HepG2 (cell line): Measurements from ENCODE around the gene TMEM145. TPM values are rescaled to one million over a fixed set of nuclear protein-coding genes. Genes with fewer than 3 reads are reported as not detected.

Experiments used
- AGO2 ChIP-seq: fragments of 200-400 bp; formaldehyde crosslinking; optimal IDR thresholded peaks from 2 replicates; pipeline ENCODE3; 2017; ENCODE audit warnings: mild to moderate bottlenecking, low read depth, low read length, moderate library complexity
- ARID5B ChIP-seq: IDR thresholded peaks from 2 replicates; pipeline ENCODE4 v1.4.0; 2020; ENCODE audit warnings: mild to moderate bottlenecking, missing genetic modification reagents
- CBX5 ChIP-seq: sonication (generic); formaldehyde crosslinking; IDR thresholded peaks from 2 replicates; pipeline ENCODE4 v1.4.0; 2020; ENCODE audit warnings: missing genetic modification reagents, borderline replicate concordance
- EZH2 ChIP-seq: conservative IDR thresholded peaks from 2 replicates; pipeline ENCODE4 v1.6.1; 2012; ENCODE audit warnings: mild to moderate bottlenecking, low read depth, low read length, moderate library complexity
- GATAD2A ChIP-seq: IDR thresholded peaks from 2 replicates; pipeline ENCODE4 v1.6.1; 2016
- HNF4A ChIP-seq: sonication (generic); formaldehyde crosslinking; IDR thresholded peaks from 2 replicates; pipeline ENCODE4 v1.4.0; 2020; ENCODE audit warnings: missing genetic modification reagents
- KAT8 ChIP-seq: IDR thresholded peaks from 2 replicates; pipeline ENCODE4 v1.6.1; 2016; ENCODE audit warnings: missing genetic modification reagents, missing compliant biosample characterization
- KLF6 ChIP-seq: IDR thresholded peaks from 2 replicates; pipeline ENCODE4 v1.8.0; 2016; ENCODE audit warnings: missing biosample characterization, missing genetic modification reagents
- MEF2D ChIP-seq: sonication (generic); formaldehyde crosslinking; IDR thresholded peaks from 2 replicates; pipeline ENCODE4 v1.5.1; 2020; ENCODE audit warnings: mild to moderate bottlenecking, missing genetic modification reagents
- MIXL1 ChIP-seq: IDR thresholded peaks from 2 replicates; pipeline ENCODE4 v1.6.1; 2016
- POGZ ChIP-seq: sonication (generic); formaldehyde crosslinking; IDR thresholded peaks from 2 replicates; pipeline ENCODE4 v1.4.0; 2020; ENCODE audit warnings: mild to moderate bottlenecking, missing genetic modification reagents
- RBFOX2 ChIP-seq: fragments of 200-400 bp; formaldehyde crosslinking; IDR thresholded peaks from 2 replicates; pipeline ENCODE4 v1.6.1; 2017; ENCODE audit warnings: low read depth, mild to moderate bottlenecking, low read length
- REPIN1 ChIP-seq: sonication (generic); formaldehyde crosslinking; IDR thresholded peaks from 2 replicates; pipeline ENCODE4 v1.8.0; 2022; ENCODE audit warnings: missing genetic modification reagents, low read depth, mild to moderate bottlenecking, borderline replicate concordance
- SCMH1 ChIP-seq: sonication (generic); formaldehyde crosslinking; IDR thresholded peaks from 2 replicates; pipeline ENCODE4 v1.9.0; 2021; ENCODE audit warnings: missing genetic modification reagents, mild to moderate bottlenecking, borderline replicate concordance
- SIX4 ChIP-seq: sonication (generic); formaldehyde crosslinking; IDR thresholded peaks from 2 replicates; pipeline ENCODE4 v1.4.0; 2020; ENCODE audit warnings: missing genetic modification reagents
- ZEB1 ChIP-seq: IDR thresholded peaks from 2 replicates; pipeline ENCODE4 v1.6.1; 2012; ENCODE audit warnings: mild to moderate bottlenecking, low read depth, inconsistent platforms; ENCODE audit not compliant: insufficient replicate concordance
- ZFP37 ChIP-seq: sonication (generic); formaldehyde crosslinking; IDR thresholded peaks from 2 replicates; pipeline ENCODE4 v1.4.0; 2020; ENCODE audit warnings: missing genetic modification reagents, borderline replicate concordance
- ZFP91 ChIP-seq: sonication (generic); formaldehyde crosslinking; IDR thresholded peaks from 2 replicates; pipeline ENCODE4 v1.9.0; 2022; ENCODE audit warnings: missing genetic modification reagents, mild to moderate bottlenecking, borderline replicate concordance
- ZNF331 ChIP-seq: sonication (generic); formaldehyde crosslinking; IDR thresholded peaks from 2 replicates; pipeline ENCODE4 v1.4.0; 2020; ENCODE audit warnings: missing genetic modification reagents
- ZNF468 ChIP-seq: sonication (generic); formaldehyde crosslinking; IDR thresholded peaks from 2 replicates; pipeline ENCODE4 v1.8.0; 2022; ENCODE audit warnings: mild to moderate bottlenecking, moderate library complexity, missing genetic modification reagents
- ZNF598 ChIP-seq: sonication (generic); formaldehyde crosslinking; IDR thresholded peaks from 2 replicates; pipeline ENCODE4 v1.5.1; 2020; ENCODE audit warnings: mild to moderate bottlenecking, missing genetic modification reagents, borderline replicate concordance
- ZNF703 ChIP-seq: sonication (generic); formaldehyde crosslinking; IDR thresholded peaks from 2 replicates; pipeline ENCODE4 v1.5.1; 2020; ENCODE audit warnings: missing genetic modification reagents, mild to moderate bottlenecking, moderate library complexity, borderline replicate concordance
- polyA plus RNA-seq, 8 experiments: library from polyadenylated mRNA; depleted of rRNA in 3 of 8; stranded (reverse) in 7 of 8; unstranded in 1 of 8; fragments of >200 nt; fragmentation: Illumina TruSeq in 4 of 8; extraction: Trizol in 4 of 8; gene quantifications; 2 replicates each; pipeline versions ENCODE4 v1.2.1 to v1.2.3, GENCODE V29; 2011 to 2016; ENCODE audit warnings: low read depth in 4 of 8, missing spikeins in 1 of 8, mixed read lengths in 1 of 8; ENCODE audit not compliant: insufficient read depth in 1 of 8
- total RNA-seq, 5 experiments: library from RNA; depleted of rRNA; stranded (reverse); fragments of >200 nt; fragmentation: Illumina TruSeq; extraction: Trizol; gene quantifications; 2 replicates each; pipeline ENCODE4 v1.2.3, GENCODE V29; 2016; ENCODE audit warnings: low read depth in 1 of 5
- TF ChIP-seq, protein P1 (sequence below): sonication (generic); formaldehyde crosslinking; IDR thresholded peaks from 2 replicates; pipeline ENCODE4 v1.4.0; 2020; ENCODE audit warnings: mild to moderate bottlenecking, missing genetic modification reagents
- TF ChIP-seq, protein P2 (sequence below): sonication (generic); IDR thresholded peaks from 2 replicates; pipeline ENCODE4 v1.6.1; 2016; ENCODE audit warnings: low read depth, borderline replicate concordance

TMEM145 gene
- total and polyA plus RNA-seq, 2 of the 13 experiments (the other 11 are each of a cell fraction or from before 2014, with no cell fraction given): 0.07 to 5.1 TPM

GRCh38 chr19:42325308-42325895 lies 12.3 kb downstream of the TMEM145 start, which contains the start of gene MEGF8 (continued):
- peak; percentile 55; the same call in 1 of the 2 replicates for TF ChIP-seq MEF2D (CRISPR knock-in tag)
- 0 out of 2 replicates have a peak, but pooled peaks have one; percentile 31 for TF ChIP-seq CBX5 (CRISPR knock-in tag)
- peak; percentile 55; the same call in 1 of the 2 replicates for TF ChIP-seq ZNF598
- TF ChIP-seq MIXL1: peak; percentile 20; the same call in 1 of the 2 replicates
- peak; percentile 27 for TF ChIP-seq ZNF331
- peak; percentile 65; the same call in 1 of the 2 replicates for TF ChIP-seq POGZ
- no peak for TF ChIP-seq ZFP37 (CRISPR knock-in tag)
- TF ChIP-seq SCMH1 (CRISPR knock-in tag): no peak
- peak; percentile 52; the same call in 1 of the 2 replicates for TF ChIP-seq GATAD2A (CRISPR knock-in tag)
- TF ChIP-seq, protein P1, sequence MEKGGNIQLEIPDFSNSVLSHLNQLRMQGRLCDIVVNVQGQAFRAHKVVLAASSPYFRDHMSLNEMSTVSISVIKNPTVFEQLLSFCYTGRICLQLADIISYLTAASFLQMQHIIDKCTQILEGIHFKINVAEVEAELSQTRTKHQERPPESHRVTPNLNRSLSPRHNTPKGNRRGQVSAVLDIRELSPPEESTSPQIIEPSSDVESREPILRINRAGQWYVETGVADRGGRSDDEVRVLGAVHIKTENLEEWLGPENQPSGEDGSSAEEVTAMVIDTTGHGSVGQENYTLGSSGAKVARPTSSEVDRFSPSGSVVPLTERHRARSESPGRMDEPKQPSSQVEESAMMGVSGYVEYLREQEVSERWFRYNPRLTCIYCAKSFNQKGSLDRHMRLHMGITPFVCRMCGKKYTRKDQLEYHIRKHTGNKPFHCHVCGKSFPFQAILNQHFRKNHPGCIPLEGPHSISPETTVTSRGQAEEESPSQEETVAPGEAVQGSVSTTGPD: no peak
- TF ChIP-seq ZEB1: no peak
- TF ChIP-seq KAT8 (CRISPR knock-in tag): peak; percentile 86; the same call in 1 of the 2 replicates
- peak; percentile 58 for TF ChIP-seq ARID5B (CRISPR knock-in tag)
- TF ChIP-seq HNF4A (CRISPR knock-in tag): no peak
- TF ChIP-seq, protein P2, sequence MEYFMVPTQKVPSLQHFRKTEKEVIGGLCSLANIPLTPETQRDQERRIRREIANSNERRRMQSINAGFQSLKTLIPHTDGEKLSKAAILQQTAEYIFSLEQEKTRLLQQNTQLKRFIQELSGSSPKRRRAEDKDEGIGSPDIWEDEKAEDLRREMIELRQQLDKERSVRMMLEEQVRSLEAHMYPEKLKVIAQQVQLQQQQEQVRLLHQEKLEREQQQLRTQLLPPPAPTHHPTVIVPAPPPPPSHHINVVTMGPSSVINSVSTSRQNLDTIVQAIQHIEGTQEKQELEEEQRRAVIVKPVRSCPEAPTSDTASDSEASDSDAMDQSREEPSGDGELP: peak; percentile 50; the same call in 1 of the 2 replicates
- TF ChIP-seq REPIN1 (CRISPR knock-in tag): no peak
- peak; percentile 85 for TF ChIP-seq RBFOX2
- no peak for TF ChIP-seq ZNF703 (CRISPR knock-in tag)
- no peak for TF ChIP-seq SIX4 (CRISPR knock-in tag)
- TF ChIP-seq KLF6 (CRISPR knock-in tag): peak; percentile 53; the same call in 1 of the 2 replicates
- TF ChIP-seq AGO2: peak; percentile 53
- no peak for TF ChIP-seq ZNF468 (CRISPR knock-in tag)
- TF ChIP-seq ZFP91 (CRISPR knock-in tag): peak; percentile 86; the same call in 1 of the 2 replicates
- TF ChIP-seq EZH2: no peak
